Ishikawa (cell line): ENCODE results near the gene SLIT3.

Experiments
- EP300 ChIP-seq: IDR thresholded peaks from 2 replicates; pipeline ENCODE4 v1.6.1; 2012; ENCODE audit warnings: borderline replicate concordance
- NFIC ChIP-seq: IDR thresholded peaks from 2 replicates; pipeline ENCODE4 v1.6.1; 2012
- TAF1 ChIP-seq: IDR thresholded peaks from 2 replicates; pipeline ENCODE4 v1.6.1; 2012; ENCODE audit warnings: low read depth, mild to moderate bottlenecking
- ZBTB7A ChIP-seq: IDR thresholded peaks from 2 replicates; pipeline ENCODE4 v1.6.1; 2012; ENCODE audit warnings: low read depth

DNA sequence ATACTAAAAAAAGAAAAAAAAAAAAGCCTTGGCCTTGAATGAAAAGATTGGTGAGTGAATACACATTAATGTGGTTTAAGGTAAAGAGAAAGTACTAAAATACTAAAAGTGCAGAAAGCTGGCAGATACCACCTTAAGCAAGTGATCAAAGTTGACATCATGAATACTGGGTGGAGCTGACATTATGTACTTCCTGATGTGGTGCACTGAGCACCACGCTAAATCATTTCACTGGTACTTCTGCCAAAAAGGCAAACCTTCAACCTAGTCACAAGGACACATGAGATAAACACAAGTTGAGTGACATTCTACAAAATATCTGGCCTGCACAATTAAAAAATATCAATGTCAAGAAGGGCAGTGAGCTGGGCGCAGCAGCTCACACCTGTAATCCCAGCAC, 687.9 kb downstream of the SLIT3 start:
- no peak for TF ChIP-seq TAF1
- no peak for TF ChIP-seq EP300
- TF ChIP-seq NFIC, result no peak
- no peak for TF ChIP-seq ZBTB7A
